NB4 (cell line): ENCODE results near the gene LRCOL1.

Source experiments
- DNase-seq: peaks from one replicate; pipeline ENCODE4 v3.0.0; 2010; ENCODE audit warnings: low read depth
- H3K4me3 ChIP-seq: one replicate; pipeline ENCODE4 v1.5.1; 2011; ENCODE audit warnings: mild to moderate bottlenecking, low read depth, low read length, moderate library complexity
- MYC ChIP-seq: IDR thresholded peaks from 2 replicates; pipeline ENCODE4 v1.6.1; 2011; ENCODE audit warnings: low read depth, low read length
- POLR2A ChIP-seq: IDR thresholded peaks from 2 replicates; pipeline ENCODE4 v1.6.1; 2011; ENCODE audit warnings: mild to moderate bottlenecking; ENCODE audit not compliant: insufficient read length; ENCODE audit errors: extremely low read depth
- TF ChIP-seq, protein P1 (sequence below): IDR thresholded peaks from 2 replicates; pipeline ENCODE4 v1.6.1; 2011; ENCODE audit warnings: low read depth, low read length
- TF ChIP-seq, protein P2 (sequence below): IDR thresholded peaks from one replicate; pipeline ENCODE4 v1.5.1; 2012; ENCODE audit warnings: low read depth, low read length

LRCOL1 gene

DNA sequence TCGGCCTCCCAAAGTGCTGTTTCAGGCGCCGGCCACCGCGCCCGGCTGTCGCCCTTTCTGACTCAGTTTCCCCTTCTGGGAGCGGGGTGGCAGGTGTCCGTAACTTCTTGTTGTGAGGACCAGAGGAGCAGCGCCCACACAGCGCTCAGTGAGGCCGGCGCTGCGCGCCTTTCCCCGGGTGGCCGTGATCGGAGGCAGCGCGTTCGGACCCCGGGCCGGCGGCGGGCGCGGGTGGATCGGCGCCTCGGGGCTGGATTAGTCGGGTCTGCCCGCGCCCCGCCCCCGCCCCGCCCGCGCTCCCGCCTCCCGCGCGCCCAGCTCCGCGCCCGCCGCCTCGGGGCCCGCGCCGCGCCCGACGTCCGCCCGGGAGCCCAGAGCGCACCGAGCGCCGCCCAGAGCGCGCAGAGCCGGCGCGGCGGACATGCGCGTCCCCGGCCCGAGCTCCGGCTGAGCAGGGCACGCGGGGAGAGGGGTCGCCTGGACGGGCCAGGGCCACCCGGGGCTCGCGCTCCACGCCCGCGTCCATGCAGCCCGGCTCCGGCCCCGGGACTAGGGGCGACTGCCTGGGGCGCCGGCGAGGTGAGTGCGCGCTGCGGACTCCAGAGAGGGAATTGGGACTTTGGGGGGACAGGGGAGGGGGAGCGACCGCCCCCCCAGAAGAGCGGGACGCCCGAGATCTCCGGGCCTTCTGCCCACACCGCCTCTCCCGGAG is 50.6 kb downstream of the LRCOL1 start:
- DNase-seq = peak; percentile 87
- peak overlapping the region; percentile 95 for H3K4me3 ChIP-seq
- TF ChIP-seq, protein P1, sequence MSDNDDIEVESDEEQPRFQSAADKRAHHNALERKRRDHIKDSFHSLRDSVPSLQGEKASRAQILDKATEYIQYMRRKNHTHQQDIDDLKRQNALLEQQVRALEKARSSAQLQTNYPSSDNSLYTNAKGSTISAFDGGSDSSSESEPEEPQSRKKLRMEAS = no peak
- TF ChIP-seq POLR2A (peak; percentile 71), MYC (peak; percentile 3; the same call in 1 of the 2 replicates)

DNA sequence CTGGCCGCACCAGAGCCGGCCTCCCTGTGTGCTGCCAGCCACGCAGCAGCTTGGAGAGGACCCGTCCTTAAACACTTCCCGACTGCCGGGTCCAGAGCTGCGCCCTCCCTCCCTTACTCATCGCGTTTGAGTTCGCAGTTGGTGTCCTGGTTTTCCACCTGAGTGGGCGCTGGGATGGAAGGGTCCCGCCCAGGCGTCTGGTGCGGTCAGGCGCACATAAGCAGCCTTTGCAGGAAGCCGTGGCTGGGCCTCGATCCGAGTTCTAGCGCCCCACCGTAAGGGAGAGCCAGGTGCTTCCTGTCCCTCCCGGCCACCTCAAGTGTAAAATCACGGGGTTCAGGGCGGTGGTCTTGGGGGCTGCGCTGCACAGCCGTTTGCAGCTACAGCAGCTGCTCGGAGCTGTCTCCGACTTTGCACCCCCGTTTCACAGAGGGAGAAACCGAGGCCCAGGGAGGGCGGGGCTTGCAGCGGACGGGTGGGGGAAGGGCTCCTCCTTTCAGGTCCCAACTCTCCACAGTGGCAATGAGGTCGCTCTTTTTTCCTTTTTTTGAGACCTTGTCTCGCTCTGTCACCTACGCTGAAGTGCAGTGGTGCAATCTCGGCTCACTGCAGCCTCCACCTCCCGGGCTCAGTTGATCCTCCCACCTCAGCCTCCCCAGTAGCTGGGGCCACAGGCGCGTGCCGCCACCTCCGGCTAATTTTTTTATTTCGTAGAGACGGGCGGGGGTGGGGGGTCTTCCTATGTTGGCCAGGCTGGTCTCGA is 51.3 kb downstream of the LRCOL1 start:
- TF ChIP-seq, protein P1 = peak; percentile 37; the same call in 1 of the 2 replicates
- TF ChIP-seq, protein P2, sequence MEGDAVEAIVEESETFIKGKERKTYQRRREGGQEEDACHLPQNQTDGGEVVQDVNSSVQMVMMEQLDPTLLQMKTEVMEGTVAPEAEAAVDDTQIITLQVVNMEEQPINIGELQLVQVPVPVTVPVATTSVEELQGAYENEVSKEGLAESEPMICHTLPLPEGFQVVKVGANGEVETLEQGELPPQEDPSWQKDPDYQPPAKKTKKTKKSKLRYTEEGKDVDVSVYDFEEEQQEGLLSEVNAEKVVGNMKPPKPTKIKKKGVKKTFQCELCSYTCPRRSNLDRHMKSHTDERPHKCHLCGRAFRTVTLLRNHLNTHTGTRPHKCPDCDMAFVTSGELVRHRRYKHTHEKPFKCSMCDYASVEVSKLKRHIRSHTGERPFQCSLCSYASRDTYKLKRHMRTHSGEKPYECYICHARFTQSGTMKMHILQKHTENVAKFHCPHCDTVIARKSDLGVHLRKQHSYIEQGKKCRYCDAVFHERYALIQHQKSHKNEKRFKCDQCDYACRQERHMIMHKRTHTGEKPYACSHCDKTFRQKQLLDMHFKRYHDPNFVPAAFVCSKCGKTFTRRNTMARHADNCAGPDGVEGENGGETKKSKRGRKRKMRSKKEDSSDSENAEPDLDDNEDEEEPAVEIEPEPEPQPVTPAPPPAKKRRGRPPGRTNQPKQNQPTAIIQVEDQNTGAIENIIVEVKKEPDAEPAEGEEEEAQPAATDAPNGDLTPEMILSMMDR = no peak
- peak; percentile 14; the same call in 1 of the 2 replicates for TF ChIP-seq MYC
- TF ChIP-seq POLR2A = no peak
- H3K4me3 ChIP-seq = peak overlapping the region; percentile 67
- peak; percentile 82 for DNase-seq

DNA sequence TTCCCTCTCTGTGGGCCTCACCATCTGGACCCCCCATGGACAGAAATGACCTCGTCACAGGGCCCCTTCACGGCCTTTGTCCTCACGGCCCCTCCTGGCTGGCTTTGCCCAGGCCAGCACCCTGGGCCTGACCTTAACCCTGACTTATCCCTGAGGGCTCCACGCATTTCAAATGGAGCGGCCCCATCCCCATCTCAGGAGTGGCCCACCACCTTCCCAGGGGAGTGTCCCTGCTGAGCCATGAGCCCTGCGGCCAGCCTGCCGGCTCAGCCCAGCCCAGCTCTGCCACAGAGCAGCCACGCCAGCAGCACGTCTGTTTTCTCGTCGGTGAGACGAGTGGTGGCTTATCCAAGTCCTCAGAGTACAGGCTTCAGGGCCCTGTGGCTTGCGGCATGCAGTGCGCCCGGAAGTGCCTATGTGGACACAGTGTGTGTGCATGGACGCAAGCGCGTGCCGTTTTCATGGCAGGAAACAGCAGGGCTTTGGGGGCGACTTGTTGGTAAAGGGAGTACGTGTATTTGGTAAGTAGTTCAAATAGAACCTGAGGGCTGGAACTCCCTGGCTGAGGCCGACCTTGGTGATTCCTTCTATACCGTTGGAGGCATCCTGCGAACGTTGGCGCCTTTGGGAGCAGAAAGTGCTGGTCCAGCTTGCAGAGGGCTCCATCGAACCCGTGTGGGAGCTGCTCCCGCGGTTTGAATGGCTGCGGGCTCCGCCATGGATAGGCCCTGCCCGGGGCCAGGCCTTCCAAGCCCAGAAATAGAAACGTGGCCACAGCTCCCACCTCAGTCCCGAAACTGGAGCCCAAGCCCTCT is 52.1 kb downstream of the LRCOL1 start:
- H3K4me3 ChIP-seq = peak overlapping the region; percentile 67
- peak; percentile 96 for TF ChIP-seq MYC
- peak; percentile 15 for TF ChIP-seq POLR2A
- TF ChIP-seq, protein P2 = no peak
- TF ChIP-seq, protein P1 = peak; percentile 97
- DNase-seq = peak; percentile 99

DNA sequence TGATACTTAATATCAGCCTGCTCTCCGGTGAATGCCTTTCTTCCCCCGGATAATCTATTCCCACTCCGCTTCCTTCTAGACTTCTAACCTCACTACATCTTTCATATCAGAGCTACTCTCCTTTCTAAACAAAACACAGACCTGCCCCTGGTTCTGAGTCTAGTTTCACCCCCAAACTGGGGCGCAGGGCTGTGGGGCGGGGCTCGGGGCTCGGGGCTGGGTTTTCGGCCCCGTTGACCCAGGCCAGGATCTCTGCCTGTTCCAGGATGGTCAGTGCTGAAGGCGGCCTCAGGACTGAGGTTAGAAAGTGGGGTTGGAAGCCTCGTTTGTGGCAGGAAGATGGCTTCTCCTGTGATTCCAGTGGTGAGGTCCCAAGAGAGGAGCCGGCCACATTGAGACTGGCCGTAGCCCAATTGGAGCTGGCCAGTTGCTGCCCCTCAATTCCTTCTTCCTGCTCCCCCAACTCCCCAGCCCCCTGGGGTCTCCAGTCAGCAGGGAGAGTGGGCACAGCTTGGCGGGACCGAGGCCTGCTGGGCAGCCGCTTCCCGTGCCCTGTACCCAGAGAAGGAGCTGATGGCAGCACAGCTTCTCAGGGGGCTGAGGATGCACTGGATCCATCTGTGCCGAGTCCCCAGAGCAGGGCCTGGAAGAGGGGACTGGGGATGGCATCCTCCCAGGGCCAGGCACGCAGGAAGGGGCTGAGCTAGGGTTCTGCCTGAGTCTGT is 52.9 kb downstream of the LRCOL1 start:
- TF ChIP-seq, protein P1 = no peak
- TF ChIP-seq, protein P2 = no peak
- TF ChIP-seq MYC (no peak), POLR2A (no peak)
- no peak overlapping the region for H3K4me3 ChIP-seq
- DNase-seq = no peak

DNA sequence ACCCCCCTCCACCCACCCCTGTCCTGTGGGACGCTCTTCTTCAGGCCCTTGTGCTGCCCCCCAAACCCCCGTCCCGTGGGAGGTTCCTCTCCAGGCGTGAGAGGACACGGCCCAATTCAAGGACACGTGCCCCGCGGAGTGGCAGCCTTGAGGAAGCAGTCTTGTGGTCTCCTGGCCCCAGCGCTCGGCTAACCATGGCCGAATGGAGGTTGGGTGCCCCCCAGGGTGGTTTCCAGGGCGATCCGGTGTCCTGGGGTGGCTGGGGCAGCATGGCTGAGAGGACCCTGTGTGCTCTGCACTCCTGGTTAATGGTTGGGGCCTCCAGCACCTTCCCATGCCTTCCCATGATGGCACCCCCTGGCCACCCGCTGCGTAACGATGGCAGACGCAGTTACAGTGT is 53.6 kb downstream of the LRCOL1 start:
- DNase-seq = no peak
- no peak for TF ChIP-seq POLR2A
- no peak for TF ChIP-seq MYC
- TF ChIP-seq, protein P2 = no peak
- no peak overlapping the region for H3K4me3 ChIP-seq
